Thyroid gland (tissue), 4 donors: ENCODE results near the gene ODF4.

ENCODE experiments used
- CTCF ChIP-seq, 6 experiments: fragments of 200-600 bp in 3 of 6; fragments of 450-650 bp in 3 of 6; sonication (generic) in 3 of 6; IDR thresholded peaks; one replicate each; pipeline ENCODE4 v1.5.1; 2016 to 2019; ENCODE audit warnings: antibody characterized with exemption in 6 of 6, mild to moderate bottlenecking in 2 of 6, inconsistent platforms in 1 of 6, moderate library complexity in 1 of 6
- POLR2A ChIP-seq, 2 donors: fragments of 450-650 bp; IDR thresholded peaks; one replicate each; pipeline ENCODE4 v1.6.1; 2017; ENCODE audit warnings: antibody characterized with exemption in 2 of 2, mild to moderate bottlenecking in 2 of 2, moderate library complexity in 1 of 2

GRCh38 chr17:8290043-8290442, 49.6 kb upstream of the ODF4 start:
- TF ChIP-seq POLR2A (IDR thresholded peaks at IDR 0.05) (no peak), CTCF (IDR thresholded peaks at IDR 0.05) (no peak)
